GF-D8 (cell line): Measurements from ENCODE around the gene SND1.
"Not testable (repeated sequence)": the region's sequence is repeated elsewhere in the genome, so short reads cannot be mapped to it uniquely, and the experiment has no call there.

ENCODE experiments used
- DNase-seq: peaks from one replicate; lab custom pipeline; 2025; lab: John Stamatoyannopoulos, UW

Gene SND1

DNA sequence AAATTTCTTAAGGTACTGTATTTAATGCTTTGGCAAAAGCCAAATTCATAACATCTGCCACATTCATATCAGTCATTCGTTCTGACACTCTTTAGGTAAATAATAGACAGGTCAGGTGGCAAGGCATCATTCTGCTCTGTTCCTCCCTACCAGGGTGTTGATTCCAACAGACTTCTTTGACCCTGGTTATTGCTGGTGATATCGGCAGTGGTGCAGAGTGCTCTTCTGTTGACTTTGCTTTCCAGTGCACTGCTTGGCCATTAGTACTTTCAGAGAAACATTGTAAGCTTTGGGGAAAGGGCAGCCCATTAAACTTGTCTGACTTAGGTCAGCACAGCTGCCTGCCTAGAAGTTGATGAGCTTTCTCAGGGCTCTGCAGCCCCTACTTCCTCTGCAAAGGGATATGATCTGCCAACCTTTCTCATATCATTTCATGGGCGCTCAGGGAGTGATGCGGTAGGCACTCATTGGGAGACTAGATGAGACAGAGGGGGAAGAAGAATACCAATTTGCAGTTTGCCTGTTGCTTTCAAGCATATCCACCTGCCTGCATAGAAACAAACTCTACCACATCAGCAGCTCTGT is 240.0 kb downstream of the SND1 start:
- DNase-seq: no peak

DNA sequence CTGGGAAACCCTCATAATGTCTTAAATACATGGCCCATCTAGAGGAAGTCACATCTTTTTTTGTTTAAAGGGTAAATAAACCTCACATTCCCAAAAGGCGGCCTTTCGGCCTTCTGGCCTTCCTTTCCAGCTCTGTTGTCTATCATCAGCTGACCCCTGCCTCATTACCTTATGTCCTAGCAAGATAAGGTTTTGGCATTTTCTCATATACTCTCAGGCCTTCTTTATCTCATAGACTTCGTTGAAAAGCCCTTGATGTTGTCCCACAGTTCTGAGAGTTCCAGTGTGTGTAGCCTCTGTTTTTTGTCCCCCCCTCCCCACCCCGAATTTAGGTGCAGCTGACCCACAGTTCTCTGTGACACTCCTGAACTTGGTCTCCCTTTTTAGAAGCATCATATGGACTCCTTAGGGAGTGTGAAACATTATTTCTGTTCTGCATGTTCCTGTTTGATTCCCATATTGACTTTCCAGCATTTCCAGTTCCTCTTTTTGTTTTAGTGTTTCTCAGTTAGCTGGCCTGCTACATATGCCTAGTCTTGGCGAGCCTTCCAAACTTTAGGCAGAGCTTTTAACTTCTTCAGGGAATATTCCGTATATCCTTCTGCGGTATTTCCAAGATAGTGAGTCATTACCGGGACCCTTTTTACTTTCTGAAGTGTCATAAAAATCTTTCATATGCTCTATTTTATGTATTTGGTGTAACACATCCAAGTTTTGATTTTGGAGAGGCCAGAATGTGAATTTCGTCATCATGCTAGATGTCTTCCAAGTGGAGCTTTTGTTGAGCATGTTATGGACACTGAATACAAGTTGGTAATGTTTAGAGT is 240.7 kb downstream of the SND1 start:
- no peak for DNase-seq

DNA sequence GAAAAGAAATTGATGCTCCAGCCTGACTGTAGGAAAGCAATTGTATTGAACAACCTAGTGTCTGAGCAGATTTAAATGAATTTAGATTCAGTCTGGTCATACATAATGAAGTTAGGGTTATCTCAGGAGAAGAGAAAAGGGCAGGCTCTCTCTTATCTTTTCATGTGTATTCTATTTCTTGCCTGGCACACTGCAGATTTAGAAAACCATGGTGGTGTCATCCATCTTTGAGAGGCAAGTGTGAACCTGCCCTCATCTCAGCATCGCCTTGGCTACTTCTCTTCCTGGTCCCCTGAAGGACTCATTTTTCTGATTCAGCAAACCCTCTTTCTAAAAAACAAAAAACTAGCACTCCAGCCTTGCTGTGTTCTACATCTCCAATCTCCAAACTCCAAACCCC is 241.6 kb downstream of the SND1 start:
- no peak for DNase-seq

DNA sequence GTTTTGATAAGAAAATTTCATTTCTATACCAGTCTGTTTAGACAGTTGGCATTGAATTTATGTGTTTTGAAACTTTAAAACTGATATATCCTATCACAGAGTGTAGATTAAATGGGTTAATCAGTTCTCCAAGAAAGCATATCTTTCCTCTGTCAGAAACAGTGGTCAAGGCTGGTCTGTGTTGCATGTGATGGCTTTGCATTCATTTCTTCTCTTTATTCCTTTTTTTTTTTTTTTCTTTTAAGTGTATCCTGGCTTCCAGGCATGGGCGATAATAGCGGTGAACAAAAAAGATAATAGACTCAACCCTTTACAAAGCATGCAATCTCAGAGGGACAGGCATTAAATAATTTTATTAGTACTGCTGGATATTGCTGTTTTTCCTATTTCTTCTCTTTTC is 242.6 kb downstream of the SND1 start:
- DNase-seq: no peak

DNA sequence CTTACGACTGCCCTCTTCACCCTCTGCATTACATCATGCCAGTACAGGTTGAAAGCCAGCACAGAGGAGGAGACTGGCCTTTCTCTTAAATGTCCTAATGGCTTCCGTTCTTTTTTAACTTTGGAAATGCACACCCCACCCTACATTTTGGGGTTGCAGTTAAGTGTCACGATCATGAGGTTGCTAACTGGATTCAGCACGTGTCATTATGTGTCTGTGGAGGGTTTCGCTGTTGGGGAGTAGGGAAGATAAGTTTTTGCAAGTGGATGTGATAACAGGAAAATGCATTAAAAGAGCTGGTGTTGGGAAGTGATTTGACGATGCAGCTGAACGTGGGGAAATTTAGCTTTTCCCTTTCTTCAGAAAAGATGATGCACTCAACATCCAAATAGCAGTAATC is 243.4 kb downstream of the SND1 start:
- no peak for DNase-seq

DNA sequence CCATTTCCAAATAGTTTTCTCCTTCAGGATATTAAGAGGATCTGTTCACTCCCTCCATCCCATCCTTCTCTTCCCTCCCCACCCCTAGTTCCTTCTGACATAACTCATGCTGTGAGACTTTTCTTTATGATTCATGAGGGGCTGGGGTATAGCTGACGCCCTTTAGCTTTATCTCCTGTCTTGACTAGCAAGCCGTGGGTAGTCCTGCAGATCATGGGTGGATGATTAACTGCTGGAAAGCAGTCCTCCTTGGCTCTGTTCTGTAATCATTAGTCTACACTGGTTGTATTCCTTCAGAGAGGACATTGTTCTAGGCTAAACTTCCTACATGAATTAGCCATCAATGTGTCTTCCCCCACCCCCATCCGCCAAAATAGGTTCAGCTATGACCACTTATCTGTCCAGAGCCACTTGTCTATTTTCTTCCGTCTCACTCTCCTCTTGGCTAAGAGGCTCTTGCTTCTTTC is 243.9 kb downstream of the SND1 start:
- DNase-seq: no peak

DNA sequence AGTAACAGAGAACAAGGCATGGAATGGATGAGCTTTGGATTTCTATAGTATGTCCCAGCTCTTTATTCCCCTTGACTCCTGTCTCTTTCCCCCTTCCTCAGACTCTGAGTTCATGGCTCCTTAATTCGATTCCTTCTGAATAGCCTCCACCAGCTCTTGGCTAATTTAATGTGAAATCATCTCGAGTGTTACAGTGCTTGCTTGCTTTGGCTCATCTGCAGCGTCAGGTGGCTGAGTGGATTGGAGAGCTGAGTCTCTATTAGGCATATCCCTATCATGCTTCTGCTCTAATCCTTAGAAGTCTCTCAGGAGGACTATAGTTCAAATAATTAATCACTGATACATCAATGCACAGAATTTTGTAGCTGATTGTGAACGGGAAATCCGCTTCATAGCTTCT is 244.7 kb downstream of the SND1 start:
- DNase-seq: no peak

DNA sequence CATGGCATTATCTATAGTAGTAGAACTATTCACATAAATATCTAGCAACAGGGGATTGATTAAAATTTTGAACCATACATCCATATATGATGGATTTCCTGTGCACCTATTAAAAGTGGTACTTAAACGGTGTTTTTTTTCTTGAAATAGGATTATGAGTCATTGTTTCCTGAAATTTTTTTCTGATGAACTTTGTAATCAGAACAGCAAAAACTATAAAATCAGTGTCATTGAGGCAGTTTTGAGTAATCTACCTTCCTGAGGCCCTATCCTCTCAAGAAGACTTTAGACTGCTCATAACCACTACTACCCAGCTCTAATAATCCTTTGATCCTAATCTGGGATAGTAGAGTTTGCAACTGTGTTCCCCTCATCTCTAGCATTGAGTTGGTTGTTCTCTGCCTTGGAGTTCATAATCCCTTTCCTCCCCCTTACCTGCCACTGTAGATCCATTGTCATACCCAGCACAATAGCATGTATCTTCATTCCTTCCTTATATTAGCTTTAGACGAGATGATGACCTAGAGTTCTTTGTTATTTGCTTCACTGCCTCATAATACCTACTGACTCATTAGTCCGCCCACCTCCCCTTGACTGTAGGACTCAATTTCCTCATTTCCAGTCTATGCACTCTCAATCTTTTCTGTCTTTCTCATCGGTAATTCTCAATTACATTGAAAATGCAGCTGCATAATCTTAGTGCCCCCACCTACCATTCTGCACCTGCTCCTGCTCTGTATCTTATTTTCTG is 245.9 kb downstream of the SND1 start:
- DNase-seq: no peak

DNA sequence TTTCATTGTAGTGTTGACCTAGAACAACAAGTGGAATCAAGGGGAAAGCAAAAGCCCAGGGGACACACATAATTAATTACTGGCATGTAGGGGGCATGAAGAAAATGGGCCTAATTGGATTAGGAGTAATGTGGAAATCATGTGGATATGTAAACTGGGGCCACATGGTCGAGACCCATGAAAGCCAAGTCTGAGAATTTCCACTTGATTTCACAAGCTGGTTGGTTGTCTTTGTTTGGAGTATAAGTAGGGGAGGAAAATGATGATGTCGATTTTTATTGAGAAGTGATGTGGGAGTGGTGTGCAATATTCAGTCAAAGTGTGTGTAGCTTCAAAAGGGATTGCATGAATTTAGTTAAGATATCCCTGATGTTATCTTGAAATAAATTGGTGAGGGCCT is 247.4 kb downstream of the SND1 start:
- DNase-seq: no peak

DNA sequence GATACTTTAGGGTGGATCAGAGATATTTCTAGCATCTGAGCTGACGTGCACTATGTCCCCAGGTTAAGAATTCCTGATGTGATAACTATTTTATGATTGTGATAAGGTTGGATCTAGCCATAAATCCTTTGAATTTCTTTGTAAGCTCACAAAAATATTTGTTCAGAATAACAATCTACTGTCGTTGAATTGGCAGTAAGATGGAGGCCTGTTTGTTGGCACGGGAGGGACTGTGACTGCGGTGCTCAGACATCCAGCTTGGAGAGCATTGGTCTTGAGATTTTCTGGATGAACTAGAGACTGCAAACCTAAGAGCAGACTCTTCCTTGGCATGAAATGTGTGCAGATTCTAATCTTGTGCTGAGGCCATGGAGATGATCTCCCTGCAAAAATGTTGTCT is 248.1 kb downstream of the SND1 start:
- no peak for DNase-seq

DNA sequence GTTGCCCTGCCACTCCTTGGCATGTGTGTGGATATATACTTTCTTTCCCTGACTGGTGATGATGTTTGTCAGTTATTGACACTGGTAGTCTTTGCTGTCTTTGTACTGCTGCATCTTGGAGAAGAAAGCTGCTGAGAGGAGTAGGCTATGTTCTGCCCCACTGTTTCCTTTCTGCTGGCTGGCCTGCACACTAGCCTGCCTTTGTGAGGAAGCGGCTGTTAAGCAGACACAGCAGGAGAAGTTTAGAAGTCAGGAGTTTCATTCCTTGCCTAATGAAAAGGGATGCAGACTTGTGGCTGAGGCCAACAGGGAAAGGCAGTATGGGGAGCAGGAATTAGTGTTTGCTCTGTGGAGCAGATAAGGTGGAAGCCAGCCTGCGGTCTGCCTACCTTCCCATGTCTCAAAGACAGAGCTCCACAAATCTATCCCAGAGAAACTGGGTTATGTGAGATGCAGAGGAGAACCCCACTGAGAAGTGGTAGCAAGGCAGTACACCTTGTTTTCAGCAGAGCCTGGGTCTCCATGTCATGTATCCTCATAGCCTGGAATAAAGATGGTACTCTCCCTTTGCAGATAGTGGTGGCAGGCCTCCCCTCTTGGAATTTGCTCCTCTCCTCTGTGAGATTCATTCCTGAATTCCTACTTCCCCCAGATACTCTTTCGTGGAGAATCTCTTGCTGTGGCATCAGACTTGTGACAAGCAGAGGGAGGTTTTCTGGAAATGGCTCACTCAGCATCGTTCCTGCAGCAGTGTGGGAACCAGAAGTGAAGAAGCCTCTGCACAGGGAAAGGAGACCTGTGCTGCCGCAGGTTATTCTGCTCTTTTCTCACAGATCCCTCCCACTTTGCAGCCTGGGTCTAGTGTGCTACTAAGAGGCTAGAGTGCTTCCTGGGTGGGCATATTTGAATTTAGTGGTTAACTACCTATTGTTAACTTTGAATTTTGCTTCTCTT is 249.0 kb downstream of the SND1 start:
- no peak for DNase-seq

DNA sequence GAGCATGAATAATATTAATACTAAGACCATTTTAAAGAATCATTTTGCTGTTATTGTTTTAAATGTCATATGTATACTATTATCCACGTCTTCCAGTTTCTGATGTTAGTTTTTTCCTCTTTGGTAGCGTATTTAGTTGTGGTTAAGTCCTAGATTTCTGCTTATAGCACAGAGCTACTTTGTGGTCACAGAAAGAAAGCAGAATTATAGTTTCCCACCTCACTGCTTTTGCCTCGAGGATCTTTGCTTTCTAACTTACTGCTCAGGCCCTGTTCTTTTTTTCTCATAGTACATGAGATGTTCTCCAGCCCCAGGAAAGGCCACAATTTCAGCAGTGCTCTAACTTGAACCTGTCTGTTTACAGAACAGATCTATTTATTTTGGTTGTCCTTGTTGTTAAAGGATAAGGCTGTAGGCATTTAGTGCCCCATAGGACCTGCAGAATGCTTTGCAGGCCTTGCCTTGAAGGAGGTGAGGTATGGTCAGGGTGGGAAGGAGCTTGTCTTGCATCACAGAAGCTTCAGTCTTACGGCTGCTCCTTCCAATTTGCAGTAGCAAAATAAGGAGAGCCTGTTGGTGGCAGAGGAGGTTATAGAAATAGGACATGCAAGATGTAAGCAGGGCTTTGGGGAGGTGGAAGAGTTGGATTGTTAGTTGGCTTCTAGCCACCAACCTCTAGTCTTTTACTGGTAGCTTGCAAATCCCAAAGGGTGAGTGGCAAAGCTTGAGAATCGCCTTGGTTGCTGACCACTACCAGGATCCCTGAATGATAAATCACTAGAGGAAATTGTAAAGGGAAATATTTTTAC is 250.1 kb downstream of the SND1 start:
- DNase-seq: no peak

DNA sequence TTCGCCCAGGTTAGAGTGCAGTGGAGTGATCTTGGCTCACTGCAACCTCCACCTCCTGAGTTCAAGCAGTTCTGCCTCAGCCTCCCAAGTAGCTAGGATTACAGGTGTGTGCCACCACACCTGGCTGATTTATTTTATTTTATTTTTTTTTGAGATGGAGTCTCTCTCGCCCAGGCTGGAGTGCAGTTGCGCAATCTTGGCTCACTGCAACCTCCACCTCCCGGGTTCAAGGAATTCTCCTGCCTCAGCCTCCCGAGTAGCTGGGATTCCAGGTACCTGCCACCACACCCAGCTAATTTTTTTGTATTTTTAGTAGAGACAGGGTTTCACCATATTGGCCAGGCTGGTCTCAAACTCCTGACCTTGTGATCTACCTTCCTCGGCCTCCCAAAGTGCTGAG is 250.8 kb downstream of the SND1 start:
- not testable (repeated sequence) for DNase-seq

DNA sequence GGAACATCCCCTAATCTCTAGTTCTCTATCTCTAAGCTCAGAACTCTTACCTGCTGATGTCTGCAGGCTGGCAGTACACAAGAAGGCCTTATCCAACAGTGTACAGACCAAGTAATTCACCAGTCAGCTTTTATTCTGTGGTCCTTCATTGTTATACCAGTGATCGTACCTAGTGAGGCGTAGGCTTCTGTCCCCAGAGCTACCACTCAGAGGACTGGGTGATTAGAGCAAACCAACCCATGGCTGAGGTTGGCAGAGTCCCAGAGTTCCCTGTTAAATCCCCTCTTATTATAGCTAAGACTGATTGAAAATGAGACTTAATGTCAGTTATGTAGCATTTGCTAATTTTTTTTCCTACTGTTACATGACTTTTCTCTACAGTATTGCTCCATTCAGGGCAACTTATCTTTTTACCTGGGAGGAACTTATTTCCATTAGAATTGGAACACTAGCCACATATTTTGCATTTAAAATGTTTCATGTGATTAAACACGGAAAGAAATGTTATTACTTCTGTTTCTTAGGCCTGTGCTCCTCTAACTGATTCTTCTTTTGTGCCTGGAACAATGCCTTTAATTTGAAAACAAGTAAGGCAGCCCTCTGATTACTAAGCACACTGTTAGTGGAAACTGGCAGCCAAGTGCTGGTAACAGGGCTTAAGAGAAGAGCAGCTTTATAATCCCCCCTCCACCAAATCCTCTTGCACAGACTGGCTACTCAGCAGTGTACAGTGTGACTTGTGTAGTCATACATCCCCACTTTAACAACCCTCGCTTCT is 252.1 kb downstream of the SND1 start:
- DNase-seq: no peak

DNA sequence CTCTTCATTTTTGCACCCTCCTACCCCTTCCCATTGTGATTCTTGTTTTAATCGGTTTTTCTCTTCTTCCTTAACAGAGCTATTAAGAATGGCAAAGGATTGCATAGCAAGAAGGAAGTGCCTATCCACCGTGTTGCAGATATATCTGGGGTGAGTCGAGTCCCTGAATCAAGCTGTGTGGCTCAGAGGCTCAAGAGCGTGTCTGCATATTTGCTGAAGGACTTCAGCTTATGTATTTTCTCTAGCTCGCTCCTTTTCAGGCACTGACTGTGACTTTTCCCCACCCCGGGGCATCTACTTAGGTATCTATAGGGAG is 252.6 kb downstream of the SND1 start:
- no peak for DNase-seq

DNA sequence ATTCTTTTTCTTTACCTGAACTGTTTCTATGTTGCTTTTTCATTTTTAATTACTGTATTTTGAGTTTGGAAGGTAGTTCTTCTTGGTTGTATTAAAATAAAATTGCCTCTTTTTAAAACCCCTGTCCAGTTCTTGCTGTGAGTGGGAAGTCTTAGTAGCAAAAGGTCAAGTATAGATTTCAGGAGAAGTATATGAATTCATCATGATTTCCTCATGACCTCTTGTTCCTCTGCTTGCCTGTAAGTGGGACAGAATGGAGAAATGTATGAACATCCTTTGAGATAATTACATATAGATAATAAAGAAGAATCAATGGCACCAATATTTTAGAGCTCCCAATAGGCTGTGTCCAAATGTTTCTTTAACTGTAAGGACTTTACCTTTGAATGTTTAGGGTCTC is 253.0 kb downstream of the SND1 start:
- DNase-seq: no peak

DNA sequence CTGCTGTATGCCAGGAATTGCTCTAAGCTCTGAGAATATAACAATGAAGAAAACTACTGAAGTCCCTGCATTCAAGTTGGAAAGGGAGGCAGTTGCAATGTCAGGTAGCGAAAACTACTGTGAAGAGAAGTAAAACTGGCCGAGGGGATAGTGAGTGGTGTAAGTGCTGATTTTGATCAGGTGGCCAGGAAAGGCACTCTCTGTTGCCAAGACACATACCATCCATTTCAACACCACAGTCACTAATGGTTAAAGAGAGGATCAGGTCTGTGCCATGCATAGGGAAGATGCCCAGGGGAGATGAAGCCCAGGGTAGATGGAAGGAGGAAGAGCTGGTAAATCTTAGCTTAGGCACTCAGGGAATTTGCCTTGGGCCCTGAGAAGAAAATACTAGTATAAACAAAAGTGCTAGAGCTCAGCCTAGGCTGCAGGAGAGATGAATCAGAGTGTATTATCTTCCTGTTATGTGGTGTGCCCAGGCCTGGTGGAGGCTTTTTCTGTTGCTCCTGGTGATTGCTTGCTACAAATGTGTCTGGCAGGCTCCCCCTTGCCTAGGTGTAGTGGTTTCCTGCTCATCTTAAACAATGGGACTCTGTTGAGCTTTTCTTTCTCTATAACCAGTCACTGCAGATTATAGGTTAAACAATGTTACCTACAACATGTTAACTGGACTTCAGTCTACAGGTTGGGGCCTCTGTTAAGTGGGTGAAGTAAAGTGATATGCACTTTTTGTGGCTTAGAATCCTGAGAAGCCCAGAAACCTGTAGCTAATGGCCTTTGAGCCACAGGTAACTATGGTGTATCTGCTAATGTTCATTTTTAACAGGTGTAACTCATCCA is 253.7 kb downstream of the SND1 start:
- DNase-seq: no peak

DNA sequence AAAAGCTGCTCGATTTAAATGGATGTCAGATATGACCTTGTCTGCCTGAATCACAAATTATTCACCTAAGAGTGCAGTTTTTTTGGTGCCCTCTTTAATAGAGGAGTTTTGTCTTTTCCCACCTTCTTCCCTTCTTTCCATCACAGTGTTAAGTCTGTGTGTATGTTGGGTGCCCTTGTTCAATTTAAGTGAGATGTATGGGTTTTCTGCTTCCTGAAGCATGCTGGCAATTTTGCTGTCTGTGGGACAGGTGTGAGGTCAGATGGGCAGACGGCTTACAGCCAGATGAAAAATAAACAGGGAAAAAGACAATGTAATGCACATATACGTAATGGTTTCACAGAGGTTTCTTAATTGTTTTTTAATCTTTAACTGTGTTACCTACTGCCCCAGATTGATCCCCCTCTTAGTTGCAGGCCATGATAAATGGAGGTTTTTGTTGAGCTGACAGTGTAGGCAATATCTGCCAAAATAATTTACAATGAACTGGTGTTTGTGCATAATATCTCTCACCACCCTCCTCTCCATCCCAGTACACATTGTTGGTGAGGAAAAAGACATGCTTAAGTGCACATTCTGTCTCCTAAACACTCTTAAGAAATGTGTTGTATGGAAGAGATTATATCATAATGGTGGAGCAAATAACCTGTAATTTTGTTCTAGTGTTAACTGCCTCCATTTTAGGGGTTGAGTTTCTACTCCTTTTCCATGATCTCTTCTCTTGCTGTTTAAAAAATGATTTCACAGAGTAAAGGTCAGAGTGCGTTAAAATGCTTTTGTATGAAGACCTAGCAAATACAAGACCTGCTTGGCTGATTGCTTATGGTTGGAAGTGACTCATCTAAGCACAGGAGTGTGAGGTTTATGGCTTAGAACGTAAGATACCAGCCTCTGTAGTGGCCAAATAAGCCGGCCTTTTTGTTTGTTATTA is 255.4 kb downstream of the SND1 start:
- DNase-seq: no peak
